OCI-LY1 (cell line): Measurements from ENCODE around the gene PKIG.
A peak's percentile ranks its signal among the peaks of the same experiment; 100 is the strongest.

Experiments
- H2AFZ ChIP-seq: fragments of 200-600 bp; sonication (generic), shearing (Covaris generic); 2 replicates; pipeline ENCODE4 v1.6.0; 2014; ENCODE audit warnings: antibody characterized with exemption, mild to moderate bottlenecking, low read length
- H3F3A ChIP-seq: fragments of 200-600 bp; sonication (generic), shearing (Covaris generic); 2 replicates; pipeline ENCODE4 v1.6.0; 2014; ENCODE audit warnings: mild to moderate bottlenecking, antibody characterized with exemption, low read length, moderate library complexity; ENCODE audit not compliant: insufficient read depth
- H3K27ac ChIP-seq: fragments of 200-600 bp; sonication (generic); 2 replicates; pipeline ENCODE4 v1.5.1; 2014; ENCODE audit warnings: low read length, mixed run types, mild to moderate bottlenecking, low read depth; ENCODE audit not compliant: poor library complexity, severe bottlenecking
- H3K27me3 ChIP-seq: fragments of 200-600 bp; sonication (generic); 2 replicates; pipeline ENCODE4 v1.6.0; 2014; ENCODE audit warnings: antibody characterized with exemption, mild to moderate bottlenecking, low read length, moderate library complexity; ENCODE audit not compliant: insufficient read depth
- H3K36me3 ChIP-seq: fragments of 200-600 bp; sonication (generic); 2 replicates; pipeline ENCODE4 v1.6.1; 2014; ENCODE audit warnings: mild to moderate bottlenecking, antibody characterized with exemption, low read length, moderate library complexity, mixed read lengths; ENCODE audit not compliant: insufficient read depth
- H3K4me1 ChIP-seq: fragments of 200-600 bp; sonication (generic); 2 replicates; pipeline ENCODE4 v1.5.1; 2014; ENCODE audit warnings: mild to moderate bottlenecking, low read length, moderate library complexity; ENCODE audit not compliant: insufficient read depth, severe bottlenecking
- H3K4me2 ChIP-seq: fragments of 200-600 bp; sonication (generic), shearing (Covaris generic); 2 replicates; pipeline ENCODE4 v1.6.1; 2014; ENCODE audit warnings: low read length
- H3K4me3 ChIP-seq: fragments of 200-600 bp; sonication (generic); 2 replicates; pipeline ENCODE4 v1.5.1; 2014; ENCODE audit warnings: low read length, low read depth, mild to moderate bottlenecking, mixed read lengths; ENCODE audit not compliant: poor library complexity, severe bottlenecking
- H3K79me2 ChIP-seq: fragments of 200-600 bp; shearing (Covaris generic); 2 replicates; pipeline ENCODE4 v1.6.1; 2016; ENCODE audit warnings: mixed run types, low read length, mixed read lengths; ENCODE audit not compliant: insufficient read depth
- H3K9ac ChIP-seq: fragments of 200-600 bp; sonication (generic), shearing (Covaris generic); 2 replicates; pipeline ENCODE4 v1.6.1; 2014; ENCODE audit warnings: mild to moderate bottlenecking, low read length, mixed read lengths
- H3K9me2 ChIP-seq: fragments of 200-600 bp; sonication (generic), shearing (Covaris generic); 2 replicates; pipeline ENCODE4 v1.6.1; 2014; ENCODE audit warnings: low read depth, mild to moderate bottlenecking, low read length, mixed read lengths
- H3K9me3 ChIP-seq: fragments of 200-600 bp; shearing (Covaris generic); 2 replicates; pipeline ENCODE4 v1.6.1; 2014; ENCODE audit warnings: low read length, mixed read lengths
- H4K20me1 ChIP-seq: fragments of 200-600 bp; sonication (generic), shearing (Covaris generic); 2 replicates; pipeline ENCODE4 v1.6.0; 2016; ENCODE audit warnings: mild to moderate bottlenecking, low read length; ENCODE audit not compliant: insufficient read depth
- EZH2 ChIP-seq: fragments of 200-600 bp; sonication (generic), shearing (Covaris generic); IDR thresholded peaks from 2 replicates; pipeline ENCODE4 v1.8.0; 2017; ENCODE audit warnings: borderline replicate concordance, mixed run types, mild to moderate bottlenecking, antibody characterized with exemption, low read length, moderate library complexity, mixed read lengths
- TF ChIP-seq, protein P1 (sequence below): fragments of 200-600 bp; sonication (generic), shearing (Covaris generic); IDR thresholded peaks from 2 replicates; pipeline ENCODE4 v1.5.1; 2017; ENCODE audit warnings: mild to moderate bottlenecking, antibody characterized with exemption, low read length, moderate library complexity, mixed read lengths

PKIG gene

DNA sequence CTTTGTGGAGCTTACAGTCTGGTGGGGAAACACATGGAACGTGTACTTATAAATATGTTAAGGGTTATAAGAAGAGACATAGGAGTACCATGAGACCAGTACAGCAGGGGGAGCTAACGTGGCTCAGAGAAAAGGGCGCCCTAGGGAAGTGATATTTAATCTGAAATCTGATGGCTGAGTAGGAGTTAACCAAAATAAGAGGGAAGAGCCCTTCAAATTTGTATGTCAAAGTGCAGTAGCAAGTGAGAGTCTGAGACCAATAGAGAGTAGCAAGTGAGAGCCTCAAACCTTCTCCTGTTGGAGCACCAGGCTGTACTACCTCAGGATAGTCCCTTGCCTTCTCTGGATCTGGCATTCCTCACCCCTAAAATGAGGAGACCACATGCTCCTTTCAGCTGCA lies 6.1 kb upstream of the PKIG start:
- TF ChIP-seq EZH2, result no peak
- TF ChIP-seq, protein P1, sequence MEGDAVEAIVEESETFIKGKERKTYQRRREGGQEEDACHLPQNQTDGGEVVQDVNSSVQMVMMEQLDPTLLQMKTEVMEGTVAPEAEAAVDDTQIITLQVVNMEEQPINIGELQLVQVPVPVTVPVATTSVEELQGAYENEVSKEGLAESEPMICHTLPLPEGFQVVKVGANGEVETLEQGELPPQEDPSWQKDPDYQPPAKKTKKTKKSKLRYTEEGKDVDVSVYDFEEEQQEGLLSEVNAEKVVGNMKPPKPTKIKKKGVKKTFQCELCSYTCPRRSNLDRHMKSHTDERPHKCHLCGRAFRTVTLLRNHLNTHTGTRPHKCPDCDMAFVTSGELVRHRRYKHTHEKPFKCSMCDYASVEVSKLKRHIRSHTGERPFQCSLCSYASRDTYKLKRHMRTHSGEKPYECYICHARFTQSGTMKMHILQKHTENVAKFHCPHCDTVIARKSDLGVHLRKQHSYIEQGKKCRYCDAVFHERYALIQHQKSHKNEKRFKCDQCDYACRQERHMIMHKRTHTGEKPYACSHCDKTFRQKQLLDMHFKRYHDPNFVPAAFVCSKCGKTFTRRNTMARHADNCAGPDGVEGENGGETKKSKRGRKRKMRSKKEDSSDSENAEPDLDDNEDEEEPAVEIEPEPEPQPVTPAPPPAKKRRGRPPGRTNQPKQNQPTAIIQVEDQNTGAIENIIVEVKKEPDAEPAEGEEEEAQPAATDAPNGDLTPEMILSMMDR, result peak; percentile 82
- no peak overlapping the region; the same call in 1 of the 2 replicates for H2AFZ ChIP-seq
- H3K36me3 ChIP-seq, result no peaks in the 10 kb centered on the region
- H3K9me3 ChIP-seq, result no peaks in the 10 kb centered on the region
- H3K79me2 ChIP-seq, result no peaks in the 10 kb centered on the region
- H3K9me2 ChIP-seq, result no peaks in the 10 kb centered on the region
- H4K20me1 ChIP-seq, result no peaks in the 10 kb centered on the region
- peak overlapping the region; percentile 36; the same call in 1 of the 2 replicates for H3K9ac ChIP-seq
- H3F3A ChIP-seq, result no peaks in the 10 kb centered on the region
- H3K4me3 ChIP-seq, result no peak overlapping the region
- H3K4me1 ChIP-seq, result peaks cover 77% of the 10 kb centered on the region
- no peaks in the 10 kb centered on the region for H3K27me3 ChIP-seq
- peak overlapping the region; percentile 1; the same call in 1 of the 2 replicates for H3K4me2 ChIP-seq
- H3K27ac ChIP-seq, result peak overlapping the region; percentile 57

DNA sequence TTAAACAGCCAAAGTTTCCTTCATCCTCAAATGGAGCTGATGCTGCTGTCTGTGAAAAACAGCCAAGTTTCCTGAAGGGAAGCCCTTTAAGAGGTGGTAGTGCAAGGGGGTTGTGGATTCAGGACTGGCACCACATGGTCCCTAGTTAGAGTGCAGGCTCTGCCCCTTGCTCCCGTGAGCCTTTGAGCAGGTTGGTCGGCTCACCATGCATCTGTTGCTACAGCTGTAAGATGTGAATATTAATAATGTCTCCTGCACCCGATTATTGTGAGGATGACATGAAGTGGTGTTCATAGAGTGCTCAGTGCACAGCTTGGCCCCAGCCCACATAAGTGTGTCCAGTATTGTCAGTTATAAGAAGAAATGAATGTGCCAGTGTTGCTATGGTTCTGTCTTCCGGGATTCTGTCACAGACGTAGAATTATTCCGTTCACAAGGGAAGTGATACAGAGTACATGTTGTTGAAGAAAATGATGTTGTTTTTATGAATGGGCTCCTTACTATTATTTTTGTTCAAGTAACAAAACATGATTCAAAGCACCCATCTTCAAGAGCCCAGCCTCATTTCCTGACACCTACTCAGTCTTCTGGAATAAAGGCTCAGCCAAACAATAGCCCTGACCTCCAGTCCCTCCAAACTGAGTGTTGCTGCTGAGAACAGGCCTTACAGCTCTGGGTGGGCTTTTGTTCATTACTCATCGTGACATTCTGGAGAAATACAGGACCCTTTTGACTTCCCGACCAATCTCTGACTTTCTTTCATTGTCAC lies 2.9 kb upstream of the PKIG start:
- Histone ChIP-seq H3F3A (no peaks in the 10 kb centered on the region), H3K36me3 (no peaks in the 10 kb centered on the region), H3K79me2 (no peaks in the 10 kb centered on the region), H3K9me2 (no peaks in the 10 kb centered on the region), H3K4me3 (no peak overlapping the region), H3K27me3 (no peaks in the 10 kb centered on the region), H2AFZ (peak overlapping the region; percentile 47), H3K4me1 (peaks cover 81% of the 10 kb centered on the region), H3K9me3 (no peaks in the 10 kb centered on the region), H3K9ac (peak overlapping the region; percentile 11; the same call in 1 of the 2 replicates), H4K20me1 (no peaks in the 10 kb centered on the region), H3K27ac (peak overlapping the region; percentile 98), H3K4me2 (peak overlapping the region; percentile 20; the same call in 1 of the 2 replicates)
- TF ChIP-seq EZH2, result no peak
- TF ChIP-seq, protein P1, result no peak

DNA sequence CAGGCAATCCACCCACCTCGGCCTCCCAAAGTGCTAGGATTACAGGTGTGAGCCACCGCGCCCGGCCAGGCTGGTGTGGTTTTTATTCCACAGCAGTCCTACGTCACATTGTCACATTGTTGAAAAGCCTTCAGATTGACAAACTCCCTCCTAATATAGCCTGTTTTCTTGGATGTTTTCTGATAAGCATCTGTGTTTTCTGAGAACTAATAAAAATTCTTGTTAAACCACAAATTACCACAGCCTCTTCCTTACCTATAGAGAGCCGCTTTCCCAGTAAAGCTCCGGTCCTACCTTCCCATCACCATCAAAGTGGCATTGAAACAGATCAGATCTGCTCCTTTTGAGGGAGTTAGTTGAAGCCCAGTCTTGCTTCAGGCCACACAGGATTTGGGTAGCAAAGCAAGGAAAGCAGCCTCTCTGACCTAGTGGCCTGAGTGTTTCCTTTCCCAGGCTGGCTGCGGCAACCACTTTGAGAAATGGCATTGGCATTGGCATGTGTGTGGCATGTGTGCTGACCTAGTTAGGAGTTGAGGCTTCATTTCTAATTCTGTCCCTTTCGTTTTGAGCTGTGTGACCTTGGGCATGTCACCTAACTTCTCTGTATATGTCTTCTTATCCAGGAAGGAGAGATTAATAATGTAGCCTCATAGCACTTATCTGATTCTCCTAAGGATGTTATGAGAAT lies 1.7 kb upstream of the PKIG start:
- no peaks in the 10 kb centered on the region for H3K79me2 ChIP-seq
- H4K20me1 ChIP-seq, result no peaks in the 10 kb centered on the region
- no peak overlapping the region for H2AFZ ChIP-seq
- H3K27me3 ChIP-seq, result no peaks in the 10 kb centered on the region
- H3K27ac ChIP-seq, result peak overlapping the region; percentile 98
- H3K36me3 ChIP-seq, result no peaks in the 10 kb centered on the region
- peak overlapping the region; percentile 12 for H3K4me3 ChIP-seq
- H3K4me1 ChIP-seq, result peaks cover 82% of the 10 kb centered on the region
- peak overlapping the region; percentile 32; the same call in 1 of the 2 replicates for H3K9ac ChIP-seq
- H3K9me2 ChIP-seq, result no peaks in the 10 kb centered on the region
- H3F3A ChIP-seq, result no peaks in the 10 kb centered on the region
- peak overlapping the region; percentile 77 for H3K4me2 ChIP-seq
- H3K9me3 ChIP-seq, result no peaks in the 10 kb centered on the region
- TF ChIP-seq, protein P1, result no peak
- no peak for TF ChIP-seq EZH2
